Embryonic facial prominence (tissue), 1 donor: ENCODE measurements around the gene SLC37A1.

ENCODE experiments used
- DNase-seq: peaks from one replicate; pipeline ENCODE4 v3.0.0-alpha.2; 2016; ENCODE audit errors: extremely low spot score

The SLC37A1 gene

DNA sequence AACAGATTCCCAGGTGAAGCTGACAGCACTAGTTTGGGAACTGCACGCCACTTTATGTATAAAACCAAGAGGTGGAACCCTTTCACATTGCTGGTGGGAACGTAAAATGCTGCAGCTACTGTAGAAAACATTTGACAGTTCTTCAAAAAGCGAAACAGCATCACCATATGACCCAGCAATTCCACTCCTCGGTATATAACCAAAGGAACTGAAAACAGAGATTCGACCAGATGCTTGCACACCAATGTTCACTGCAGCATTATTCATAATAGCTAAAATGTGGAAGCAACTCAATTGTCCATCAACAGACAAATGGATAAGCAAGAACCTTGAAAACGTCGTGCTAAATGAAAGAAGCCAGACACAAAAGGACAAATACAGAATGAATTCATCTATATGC, 35.1 kb upstream of the SLC37A1 start:
- no peak for DNase-seq

- no peak for DNase-seq
These were observed 34.1 kb upstream of the SLC37A1 start for GRCh38 chr21:42479582-42479981.

DNA sequence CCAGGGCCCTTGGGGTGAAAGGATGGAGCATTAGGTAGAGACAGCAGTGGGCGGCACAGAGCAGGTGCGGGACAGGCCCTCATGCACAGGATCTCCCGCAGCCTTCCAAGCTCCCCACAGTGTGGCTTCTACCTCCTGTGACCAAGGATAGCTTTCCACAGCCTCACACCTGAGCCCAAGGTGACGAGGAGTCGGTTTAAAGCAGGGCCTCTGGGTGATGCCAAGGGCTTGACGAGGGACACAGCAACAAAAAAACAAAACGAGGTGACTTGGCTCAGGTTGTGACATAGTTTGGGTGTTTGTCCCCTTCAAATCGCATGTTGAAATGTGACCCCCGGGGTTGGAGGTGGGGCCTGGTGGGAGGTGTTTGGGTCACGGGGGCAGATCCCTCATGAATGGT, 32.9 kb upstream of the SLC37A1 start:
- DNase-seq = no peak

DNA sequence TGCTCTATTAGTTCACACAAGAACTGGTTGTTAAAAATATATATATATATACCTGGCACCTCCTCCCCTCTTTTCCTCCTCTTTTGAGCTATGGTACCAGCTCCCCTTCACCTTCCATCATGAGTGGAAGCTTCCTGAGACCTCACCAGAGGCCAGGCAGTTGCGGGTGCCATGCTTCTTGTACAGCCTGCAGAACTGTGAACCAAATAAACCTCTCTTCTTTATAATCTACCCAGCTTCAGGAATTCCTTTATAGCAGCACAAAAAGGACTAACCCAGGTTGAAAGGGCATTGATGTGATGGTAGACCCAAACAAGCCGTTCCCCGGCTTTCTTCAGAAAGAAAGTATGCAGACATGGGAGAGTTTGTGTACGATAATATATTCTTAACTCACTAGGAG, 32.5 kb upstream of the SLC37A1 start:
- no peak for DNase-seq

GRCh38 chr21:42484966-42485365, 28.7 kb upstream of the SLC37A1 start:
- DNase-seq = no peak

DNA sequence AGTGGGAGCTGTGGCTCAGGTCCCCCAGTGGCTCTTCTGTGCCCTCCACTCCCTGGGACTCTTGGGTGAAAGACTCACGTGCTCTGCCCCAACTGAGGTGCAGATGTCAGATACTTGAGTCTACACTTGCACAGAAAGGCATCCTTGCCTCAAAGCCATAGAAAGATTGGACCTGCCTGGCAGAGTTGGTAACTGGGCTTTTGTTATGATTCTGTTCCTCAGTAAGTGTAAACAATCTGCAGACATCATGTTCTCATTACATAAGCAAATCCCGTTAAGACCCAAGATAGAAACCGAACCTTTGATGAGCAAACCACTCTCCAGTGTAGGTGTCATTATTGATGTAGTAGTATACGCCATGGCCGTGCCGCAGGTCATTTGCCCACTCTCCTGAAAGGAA, 27.6 kb upstream of the SLC37A1 start:
- no peak for DNase-seq

- DNase-seq = no peak
These were observed 27.1 kb upstream of the SLC37A1 start for GRCh38 chr21:42486531-42486930.

- no peak for DNase-seq
These were observed 24.6 kb upstream of the SLC37A1 start for GRCh38 chr21:42489006-42489563.

DNA sequence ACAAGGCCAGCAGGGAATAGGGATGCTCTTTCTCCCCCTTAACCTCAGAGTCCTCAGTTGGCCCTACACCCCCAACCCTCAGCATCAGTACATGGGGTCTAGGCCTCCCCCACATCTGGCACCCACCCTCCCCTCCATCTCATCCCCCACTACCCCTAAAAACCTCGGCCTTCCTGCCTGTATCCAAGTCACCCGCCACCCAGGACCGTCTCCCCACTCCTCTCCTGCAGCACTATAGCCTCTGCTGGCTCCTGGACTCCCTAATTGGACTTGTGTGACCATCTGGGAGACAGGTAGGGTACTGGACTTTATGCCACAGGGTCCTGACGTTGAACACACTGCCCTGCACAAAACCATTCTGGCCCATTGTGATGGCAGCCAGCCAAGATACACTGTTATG, 23.7 kb upstream of the SLC37A1 start:
- DNase-seq = no peak

DNA sequence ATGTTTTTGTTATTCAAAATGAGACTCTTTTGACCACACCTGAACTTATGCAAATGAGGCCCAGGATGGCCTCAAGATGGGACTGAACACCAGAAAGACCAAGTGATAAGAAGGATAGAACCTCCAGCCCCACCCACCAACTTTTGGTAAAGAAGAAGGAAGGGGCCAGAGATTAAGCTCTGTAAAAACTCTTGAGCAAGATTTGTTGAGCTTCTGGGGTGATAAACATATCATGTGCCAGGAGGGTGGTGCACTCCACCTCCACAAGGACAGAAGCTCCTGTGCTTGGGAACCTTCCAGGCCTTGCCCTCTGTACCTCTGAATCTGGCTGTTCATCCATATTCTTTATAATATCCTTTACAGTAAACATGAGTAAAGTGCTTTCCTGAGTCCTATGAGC, 22.9 kb upstream of the SLC37A1 start:
- no peak for DNase-seq

- DNase-seq = no peak
These were observed 22.3 kb upstream of the SLC37A1 start for GRCh38 chr21:42491328-42491727.

- no peak for DNase-seq
These were observed 21.5 kb upstream of the SLC37A1 start for GRCh38 chr21:42492201-42492600.

DNA sequence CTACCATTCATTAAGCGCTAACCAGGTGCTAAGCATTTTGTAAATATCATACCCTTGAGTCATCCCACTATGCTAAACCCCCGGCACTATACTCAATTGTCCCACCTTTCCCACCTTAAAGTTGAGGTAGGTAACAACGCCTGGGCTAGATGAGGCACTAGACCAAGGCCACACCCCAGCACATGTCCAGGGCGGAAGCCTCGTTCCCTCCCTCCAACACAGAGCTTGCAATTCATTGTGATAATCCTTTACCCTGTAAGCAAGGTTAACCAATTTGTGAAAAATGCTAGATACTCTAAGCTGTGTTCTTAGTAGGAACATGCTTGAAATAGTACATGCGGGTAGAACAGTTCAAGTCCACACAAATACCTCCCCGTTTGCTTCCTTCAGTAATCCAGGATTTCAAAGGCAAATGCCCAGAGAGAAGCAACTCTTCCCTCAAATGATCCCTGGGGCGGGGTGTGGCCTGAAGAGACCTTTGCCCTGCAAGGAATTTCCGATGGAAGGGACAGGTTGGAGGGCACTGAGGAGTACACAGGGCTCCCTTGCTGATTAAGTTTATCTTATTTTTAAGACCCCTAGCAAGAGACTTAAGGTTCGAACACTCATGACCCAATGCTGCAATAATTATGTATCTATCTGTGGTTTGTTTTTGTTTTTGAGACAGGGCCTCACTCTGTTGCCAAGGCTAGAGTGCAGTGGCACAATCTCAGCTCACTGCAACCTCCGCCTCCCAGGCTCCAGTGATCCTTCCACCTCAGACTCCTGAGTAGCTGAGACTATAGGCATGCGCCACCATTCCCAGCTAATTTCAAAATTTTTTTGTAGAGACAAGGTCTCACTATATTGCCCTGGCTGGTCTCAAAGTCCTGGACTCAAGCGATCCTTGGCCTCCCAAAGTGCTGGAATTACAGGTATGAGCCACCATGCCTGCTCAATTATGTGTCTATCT, 20.3 kb upstream of the SLC37A1 start:
- no peak for DNase-seq

DNA sequence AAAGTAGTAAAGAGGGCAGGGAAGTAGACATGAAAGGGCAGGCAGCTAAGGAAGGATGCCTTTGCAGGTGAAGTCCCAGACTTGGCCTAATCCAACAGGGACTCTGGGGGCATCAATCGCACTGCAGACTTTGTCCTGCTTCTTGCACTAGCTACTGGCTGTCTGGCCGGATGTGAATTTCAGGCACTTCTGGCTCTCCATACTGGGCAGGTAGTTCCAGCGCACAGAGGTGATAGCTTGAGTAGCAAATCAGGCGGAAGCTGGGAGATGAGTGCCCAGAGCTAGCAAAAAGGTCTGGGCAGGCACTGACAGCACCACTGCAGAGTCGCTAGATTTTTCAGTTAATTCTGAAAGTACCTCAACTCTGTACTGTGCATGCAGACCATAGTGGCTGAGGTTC, 18.6 kb upstream of the SLC37A1 start:
- DNase-seq = no peak

DNA sequence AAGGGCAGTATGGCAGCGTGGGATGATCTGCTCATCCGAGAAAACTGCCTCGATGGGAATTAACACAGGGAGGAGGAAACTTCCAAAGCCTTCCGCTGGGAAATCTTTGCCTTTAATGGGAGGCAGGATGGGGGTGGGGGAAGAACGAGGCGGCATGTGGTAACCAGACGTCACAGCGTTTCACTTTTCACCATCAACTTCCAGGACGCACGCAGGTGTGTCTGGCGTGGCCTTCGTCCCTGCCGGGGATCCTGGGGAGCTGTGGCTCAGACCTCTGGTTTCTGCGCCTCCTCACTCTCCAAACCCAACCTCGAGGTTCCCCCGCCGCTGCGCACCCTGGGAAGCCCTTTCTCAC, 17.9 kb upstream of the SLC37A1 start:
- no peak for DNase-seq

DNA sequence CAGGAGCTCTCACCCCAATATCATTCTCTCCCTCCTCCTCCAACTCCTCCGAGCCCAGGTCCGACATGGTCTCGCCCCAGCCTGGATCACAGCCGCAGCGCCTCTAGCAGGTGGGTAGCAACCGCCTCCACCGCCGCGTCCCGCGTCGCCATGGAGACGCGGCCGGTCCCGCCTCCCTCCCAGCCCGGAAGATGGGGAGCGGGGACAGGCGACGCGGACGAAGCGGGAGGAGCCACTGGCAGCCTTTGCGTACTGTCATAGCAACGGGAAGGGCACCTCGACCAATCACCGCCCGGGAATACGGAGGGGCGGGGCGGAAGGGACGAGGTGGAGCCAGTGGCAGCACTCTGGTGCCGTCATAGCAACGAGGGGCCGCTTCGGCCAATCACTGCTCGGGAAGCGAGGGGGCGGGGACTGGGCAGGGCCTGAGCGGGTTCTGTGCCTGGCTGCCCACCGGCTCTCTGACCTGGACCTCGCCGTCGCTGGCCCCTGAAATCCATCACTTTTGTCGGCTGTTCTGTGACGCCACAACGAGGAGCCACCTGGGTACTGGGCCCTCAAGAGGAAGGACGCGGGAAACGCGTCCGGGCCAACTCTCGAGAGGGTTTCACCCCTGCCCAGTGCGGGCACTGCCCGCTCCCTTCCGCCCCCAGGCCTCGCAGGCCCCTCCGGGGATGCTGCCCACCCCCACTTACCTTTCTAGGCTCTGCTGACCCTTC, 17.4 kb upstream of the SLC37A1 start, which contains the start of gene RSPH1:
Gene RSPH1, minus strand, starts transcription at position 105 of the 719 bp plus-strand sequence. Its CDS starts 38 bp downstream, at position 67.
- DNase-seq = peak; percentile 98

- DNase-seq = no peak
These were observed 16.8 kb upstream of the SLC37A1 start for GRCh38 chr21:42496839-42497202.

DNA sequence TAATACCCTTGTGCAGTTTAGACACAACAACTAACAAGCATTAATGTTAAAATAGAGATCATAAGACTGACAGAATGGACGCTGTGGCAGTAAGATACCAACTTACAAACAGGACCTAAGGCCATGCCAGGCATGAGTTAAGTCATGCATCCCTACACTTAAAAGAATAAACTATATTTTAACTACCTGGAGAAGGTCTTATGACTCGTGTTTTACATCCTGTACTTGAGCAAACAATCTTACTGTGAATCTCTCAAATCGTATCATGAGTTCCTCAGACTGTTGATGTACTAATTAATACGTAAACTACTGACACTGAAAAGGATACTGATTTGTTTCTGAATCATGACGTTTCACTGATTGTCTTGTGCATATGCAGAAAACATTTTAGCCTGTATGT, 15.6 kb upstream of the SLC37A1 start:
- DNase-seq = no peak

DNA sequence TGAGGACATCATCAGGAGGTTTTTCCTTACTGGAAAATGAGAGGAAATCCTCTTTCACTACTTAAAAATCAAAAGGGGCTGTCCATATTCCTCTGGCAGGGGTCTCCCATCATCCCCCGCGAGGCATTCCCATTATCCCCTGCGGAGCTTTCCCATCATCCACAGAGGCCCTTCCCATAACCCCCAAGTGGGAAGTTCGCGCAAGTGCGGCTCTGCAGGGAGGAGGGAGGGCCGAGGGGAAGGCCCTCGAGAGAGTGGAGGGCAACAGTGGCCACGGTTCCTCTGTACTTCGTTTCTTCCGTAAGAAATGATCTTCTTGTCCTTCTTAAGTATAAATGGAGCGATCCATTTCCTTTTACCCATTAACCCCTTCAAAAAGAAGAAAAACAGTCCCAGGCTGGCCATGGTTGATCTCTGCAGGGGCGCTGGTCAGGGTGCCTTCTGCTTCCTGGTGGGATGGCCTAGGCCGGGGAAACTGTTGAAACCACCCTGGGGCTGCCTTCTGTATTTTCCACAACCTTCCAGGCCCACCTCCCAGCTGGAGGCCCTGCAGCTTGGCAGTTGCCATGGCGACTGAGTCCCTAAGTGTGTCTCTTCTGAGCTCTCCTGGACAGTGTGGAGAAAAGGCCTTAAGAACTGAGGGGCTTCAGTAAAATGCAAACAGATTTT, 14.1 kb upstream of the SLC37A1 start:
- no peak for DNase-seq

DNA sequence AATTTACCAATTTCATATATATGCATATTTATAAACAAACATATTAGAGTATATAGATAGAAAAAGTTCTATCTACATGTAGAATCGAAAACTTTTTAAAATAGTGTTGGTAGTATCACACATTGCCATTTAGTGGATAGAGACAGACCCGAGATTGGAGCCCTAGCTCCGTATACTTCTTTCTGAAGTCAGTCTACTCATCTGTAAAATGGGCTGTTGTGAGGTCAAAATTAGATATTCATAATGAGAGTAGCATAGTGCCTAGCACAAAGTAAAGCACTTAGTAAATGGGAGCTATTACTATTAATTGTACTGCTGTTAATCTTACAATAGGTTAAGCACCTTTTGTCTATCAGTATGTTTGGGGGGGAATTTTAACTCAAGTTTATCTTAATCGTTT, 13.4 kb upstream of the SLC37A1 start:
- DNase-seq = no peak

- no peak for DNase-seq
These were observed 12.9 kb upstream of the SLC37A1 start for GRCh38 chr21:42500736-42501135.

GRCh38 chr21:42503711-42504110, 9.9 kb upstream of the SLC37A1 start:
- DNase-seq = no peak
